ENCODE measurements around the gene DNASE1L1.

GRCh38 chrX:154446430-154446829, 37.4 kb upstream of the DNASE1L1 start:
- no peak for TF ChIP-seq CTCF (optimal IDR thresholded peaks at IDR 0.05 in 1 of 3, IDR thresholded peaks at IDR 0.05 in 1 of 3, conservative IDR thresholded peaks at IDR 0.05 in 1 of 3; ENCODE audit: extremely low read depth in 1 of 3, insufficient read depth in 2 of 3, low read length in 3 of 3)
- TF ChIP-seq EZH2 (IDR thresholded peaks at IDR 0.05; ENCODE audit: low read length) = no peak

Measured in keratinocyte (primary cell).